HepG2 (cell line): ENCODE results near the gene KCNMA1. TPM values are rescaled to one million over a fixed set of nuclear protein-coding genes. Genes with fewer than 3 reads are reported as not detected.

Source experiments
- ATAC-seq: fragments of 200-7000 bp; cut with Tn5 transposase; 3 replicates; pipeline ENCODE4 v1.9.1; 2020; ENCODE audit warnings: mild to moderate bottlenecking, moderate library complexity
- BruUV-seq: library from RNA; stranded (reverse); fragments of 400-500 nt; replicated peaks from 2 replicates; lab custom pipeline; 2021; lab: Mats Ljungman, UMichigan
- CTCF ChIA-PET: fragments of 300-600 bp; formaldehyde crosslinking; extraction: SDS; loops from one replicate; lab custom pipeline; 2021; ENCODE audit warnings: low total read pairs, inconsistent platforms, low intra/inter-chr PET ratio; lab: Yijun Ruan, JAX
- POLR2A ChIA-PET: fragments of 350-600 bp; sonication (Branson Sonifier 250); formaldehyde crosslinking; loops from one replicate; lab custom pipeline; 2020; ENCODE audit warnings: antibody characterized with exemption, inconsistent platforms; lab: Yijun Ruan, JAX
- DNase-seq: peaks from one replicate; pipeline ENCODE4 v3.0.0-alpha.2; 2015; ENCODE audit warnings: low spot score
- FAIRE-seq: peaks from 3 replicates; lab custom pipeline; 2011; peaks lifted over from hg19 to GRCh38; lab: Jason Lieb, UNC
- H2AFZ ChIP-seq: one replicate; pipeline ENCODE4 v1.6.1; 2011; ENCODE audit warnings: low read length, inconsistent platforms
- H3K27ac ChIP-seq: fragments of 300-600 bp; 3 replicates; pipeline ENCODE4 v1.8.0; 2011; ENCODE audit warnings: mixed run types, mild to moderate bottlenecking, mixed read lengths, low read length, inconsistent platforms; ENCODE audit not compliant: insufficient read depth; ENCODE audit errors: extremely low read length
- H3K27me3 ChIP-seq, 2 experiments: fragments of 200-600 bp in 1 of 2; 2 replicates in 1 of 2; 3 replicates in 1 of 2; pipeline versions ENCODE4 v1.6.0 to v1.8.0; 2011; ENCODE audit warnings: low read length in 2 of 2, mild to moderate bottlenecking in 2 of 2, moderate library complexity in 2 of 2, inconsistent platforms in 1 of 2; ENCODE audit not compliant: insufficient read depth in 2 of 2, control insufficient read depth in 1 of 2
- H3K36me3 ChIP-seq, 2 experiments: fragments of 200-600 bp in 1 of 2; replicated peaks in 1 of 2; 2 replicates in 1 of 2; 3 replicates in 1 of 2; pipeline versions ENCODE4 v1.5.1 to v1.8.0; 2011; ENCODE audit warnings: low read length in 2 of 2, inconsistent platforms in 1 of 2; ENCODE audit not compliant: insufficient read depth in 2 of 2, control insufficient read depth in 1 of 2
- H3K4me1 ChIP-seq: 2 replicates; pipeline ENCODE4 v1.5.1; 2012; ENCODE audit warnings: low read length, inconsistent platforms; ENCODE audit not compliant: insufficient read depth
- H3K4me2 ChIP-seq: 2 replicates; pipeline ENCODE4 v1.6.0; 2011; ENCODE audit warnings: low read depth, low read length, inconsistent platforms
- H3K4me3 ChIP-seq, 3 experiments: fragments of 200-600 bp in 1 of 3; sonication (generic), shearing (Covaris generic) in 1 of 3; replicated peaks in 1 of 3; 2 replicates each; pipeline ENCODE4 v1.5.1; 2011 to 2016; ENCODE audit warnings: low read length in 3 of 3, inconsistent platforms in 2 of 3, low read depth in 2 of 3, mild to moderate bottlenecking in 2 of 3, control low read depth in 1 of 3, mixed read lengths in 1 of 3; ENCODE audit not compliant: insufficient read depth in 1 of 3
- H3K79me2 ChIP-seq: one replicate; pipeline ENCODE4 v1.6.1; 2011; ENCODE audit warnings: low read length, inconsistent platforms; ENCODE audit not compliant: insufficient read depth
- H3K9ac ChIP-seq: 2 replicates; pipeline ENCODE4 v1.6.0; 2011; ENCODE audit warnings: mild to moderate bottlenecking, low read depth, low read length, inconsistent platforms; ENCODE audit not compliant: insufficient read depth
- H3K9me3 ChIP-seq: 2 replicates; pipeline ENCODE4 v1.5.1; 2012; ENCODE audit warnings: mild to moderate bottlenecking, low read length
- H4K20me1 ChIP-seq: 2 replicates; pipeline ENCODE4 v1.6.0; 2011; ENCODE audit warnings: inconsistent platforms, mild to moderate bottlenecking, low read length, moderate library complexity; ENCODE audit not compliant: insufficient read depth
- BCL6 ChIP-seq: IDR thresholded peaks from 2 replicates; pipeline ENCODE4 v1.6.1; 2016; ENCODE audit warnings: missing genetic modification reagents, missing compliant biosample characterization
- GPN1 ChIP-seq: sonication (generic); formaldehyde crosslinking; IDR thresholded peaks from 2 replicates; pipeline ENCODE4 v1.5.1; 2020; ENCODE audit warnings: missing genetic modification reagents, borderline replicate concordance
- KDM4B ChIP-seq: sonication (generic); formaldehyde crosslinking; IDR thresholded peaks from 2 replicates; pipeline ENCODE4 v1.4.0; 2020; ENCODE audit warnings: missing genetic modification reagents
- MED1 ChIP-seq: sonication (generic); formaldehyde crosslinking; IDR thresholded peaks from 2 replicates; pipeline ENCODE4 v1.4.0; 2020; ENCODE audit warnings: missing genetic modification reagents
- RBM22 ChIP-seq: fragments of 200-400 bp; formaldehyde crosslinking; optimal IDR thresholded peaks from 2 replicates; pipeline ENCODE3; 2017; ENCODE audit warnings: mild to moderate bottlenecking, low read length, moderate library complexity
- RCOR2 ChIP-seq: IDR thresholded peaks from 2 replicates; pipeline ENCODE4 v1.6.1; 2016; ENCODE audit warnings: missing biosample characterization, missing genetic modification reagents
- RFX3 ChIP-seq: IDR thresholded peaks from 2 replicates; pipeline ENCODE4 v1.6.1; 2016; ENCODE audit warnings: missing biosample characterization, missing genetic modification reagents
- SMAD1 ChIP-seq: sonication (generic); formaldehyde crosslinking; IDR thresholded peaks from 2 replicates; pipeline ENCODE4 v1.4.0; 2020; ENCODE audit warnings: missing genetic modification reagents, low read depth, mild to moderate bottlenecking, borderline replicate concordance
- THAP11 ChIP-seq: IDR thresholded peaks from 2 replicates; pipeline ENCODE4 v1.6.1; 2016; ENCODE audit warnings: missing biosample characterization, missing genetic modification reagents
- ZBTB20 ChIP-seq: sonication (generic); formaldehyde crosslinking; IDR thresholded peaks from 2 replicates; pipeline ENCODE4 v1.8.1; 2023; ENCODE audit warnings: missing genetic modification reagents, low read depth, mild to moderate bottlenecking, borderline replicate concordance
- ZFP36L1 ChIP-seq: sonication (generic); formaldehyde crosslinking; IDR thresholded peaks from 2 replicates; pipeline ENCODE4 v1.8.0; 2022; ENCODE audit warnings: mild to moderate bottlenecking, missing genetic modification reagents, moderate library complexity
- ZIK1 ChIP-seq: sonication (generic); formaldehyde crosslinking; IDR thresholded peaks from 2 replicates; pipeline ENCODE4 v1.5.0; 2020; ENCODE audit warnings: mild to moderate bottlenecking, low read depth, missing genetic modification reagents, borderline replicate concordance
- ZKSCAN1 ChIP-seq: fragments of 150-350 bp; IDR thresholded peaks from 2 replicates; pipeline ENCODE4 v1.6.1; 2014; ENCODE audit warnings: low read length
- ZMYM4 ChIP-seq: sonication (generic); formaldehyde crosslinking; IDR thresholded peaks from 2 replicates; pipeline ENCODE4 v1.8.1; 2023; ENCODE audit warnings: mild to moderate bottlenecking, missing genetic modification reagents
- ZNF160 ChIP-seq: sonication (generic); formaldehyde crosslinking; IDR thresholded peaks from 2 replicates; pipeline ENCODE4 v1.8.0; 2022; ENCODE audit warnings: mild to moderate bottlenecking, inconsistent platforms, missing genetic modification reagents
- ZNF7 ChIP-seq: IDR thresholded peaks from 2 replicates; pipeline ENCODE4 v1.6.1; 2016; ENCODE audit warnings: missing biosample characterization, missing genetic modification reagents
- ZNF709 ChIP-seq: sonication (generic); formaldehyde crosslinking; IDR thresholded peaks from 2 replicates; pipeline ENCODE4 v1.5.0; 2020; ENCODE audit warnings: mild to moderate bottlenecking, missing genetic modification reagents
- ZNF713 ChIP-seq: sonication (generic); formaldehyde crosslinking; IDR thresholded peaks from 2 replicates; pipeline ENCODE4 v1.4.0; 2020; ENCODE audit warnings: mild to moderate bottlenecking, missing genetic modification reagents
- ZNF850 ChIP-seq: sonication (generic); formaldehyde crosslinking; conservative IDR thresholded peaks from 2 replicates; pipeline ENCODE4 v1.9.0; 2021; ENCODE audit warnings: mild to moderate bottlenecking, missing genetic modification reagents
- WGBS: methylation state at CpG from one replicate; pipeline ENCODE4 v1.1.6; 2017; ENCODE audit warnings: low lambda C conversion rate; 5-methylcytosine and 5-hydroxymethylcytosine counted together
- in situ Hi-C: cut with HindIII; loops from 2 replicates; pipeline ENCODE4 v1.10.0; 2017; ENCODE audit warnings: low pct_unique_long_range_greater_than_20kb; ENCODE audit not compliant: extremely low pct_ligation_motif_present
- intact Hi-C: fragments of 100-400 bp; cut with micrococcal nuclease; formaldehyde crosslinking; loops from one replicate; pipeline ENCODE4 v1.10.0; 2022; ENCODE audit not compliant: unreplicated experiment
- polyA plus RNA-seq, 8 experiments: library from polyadenylated mRNA; depleted of rRNA in 3 of 8; stranded (reverse) in 7 of 8; unstranded in 1 of 8; fragments of >200 nt; fragmentation: Illumina TruSeq in 4 of 8; extraction: Trizol in 4 of 8; gene quantifications; 2 replicates each; pipeline versions ENCODE4 v1.2.1 to v1.2.3, GENCODE V29; 2011 to 2016; ENCODE audit warnings: low read depth in 4 of 8, missing spikeins in 1 of 8, mixed read lengths in 1 of 8; ENCODE audit not compliant: insufficient read depth in 1 of 8
- total RNA-seq, 5 experiments: library from RNA; depleted of rRNA; stranded (reverse); fragments of >200 nt; fragmentation: Illumina TruSeq; extraction: Trizol; gene quantifications; 2 replicates each; pipeline ENCODE4 v1.2.3, GENCODE V29; 2016; ENCODE audit warnings: low read depth in 1 of 5

The KCNMA1 gene
- total and polyA plus RNA-seq, 2 of the 13 experiments (the other 11 are each of a cell fraction or from before 2014, with no cell fraction given) = 0.02 TPM; not detected in 1

DNA sequence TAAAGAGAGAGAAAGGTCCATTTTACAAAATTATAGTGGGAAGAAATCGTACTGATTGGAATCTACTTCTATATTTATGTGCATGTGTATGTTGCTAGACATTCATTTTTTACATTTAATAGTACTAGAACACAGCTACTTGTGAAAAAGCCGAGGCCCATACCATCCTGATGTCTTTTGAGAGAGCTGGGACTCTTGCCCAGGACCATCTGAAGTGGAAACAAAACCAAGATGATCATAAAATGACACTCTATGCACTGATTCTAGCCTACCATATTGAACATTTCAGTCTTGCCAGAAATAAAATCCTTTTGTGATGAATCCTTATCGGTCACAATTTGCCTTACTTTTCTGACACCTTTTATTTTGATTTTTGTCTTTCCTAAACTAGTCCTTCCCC, 640.0 kb downstream of the KCNMA1 start:
- ChIA-PET POLR2A (no interaction called here), CTCF (no interaction called here)
- Histone ChIP-seq H4K20me1 (no peaks in the 10 kb centered on the region), H3K9me3 (no peaks in the 10 kb centered on the region), H3K79me2 (no peaks in the 10 kb centered on the region), H3K4me1 (no peaks in the 10 kb centered on the region), H3K9ac (no peak overlapping the region), H3K4me3 (no peak overlapping the region), H3K27me3 (peaks cover 0 to 49% of the 10 kb centered on the region in 2 experiments; a peak in 3 of 5 replicates), H2AFZ (no peak overlapping the region), H3K36me3 (no peaks in the 10 kb centered on the region), H3K27ac (no peak overlapping the region), H3K4me2 (no peak overlapping the region)
- FAIRE-seq = no peak
- in situ Hi-C loops (no loop called here), intact Hi-C loops (no loop called here)
- ATAC-seq = no peak
- no peak for TF ChIP-seq MED1 (CRISPR knock-in tag)
- no peak for TF ChIP-seq GPN1 (CRISPR knock-in tag)
- no TSS peak for BruUV-seq
- WGBS = under 1% methylated on average over 3 of the region's 3 CpGs
- DNase-seq = no peak

GRCh38 chr10:76995023-76995422, 642.6 kb downstream of the KCNMA1 start:
- no peak overlapping the region for H3K4me2 ChIP-seq
- no peaks in the 10 kb centered on the region for H3K4me1 ChIP-seq
- H3K79me2 ChIP-seq = no peaks in the 10 kb centered on the region
- ChIA-PET POLR2A (no interaction called here), CTCF (no interaction called here)
- peaks cover 1 to 43% of the 10 kb centered on the region in 2 experiments; a peak in 3 of 5 replicates for H3K27me3 ChIP-seq
- 14% methylated on average over 11 of the region's 11 CpGs for WGBS
- no peak overlapping the region for H3K27ac ChIP-seq
- H3K9ac ChIP-seq = no peak overlapping the region
- FAIRE-seq (no peak), ATAC-seq (no peak), DNase-seq (no peak)
- no peaks in the 10 kb centered on the region for H3K9me3 ChIP-seq
- no peak overlapping the region for H2AFZ ChIP-seq
- intact Hi-C loops = no loop called here
- in situ Hi-C loops = no loop called here
- no peaks in the 10 kb centered on the region for H3K36me3 ChIP-seq
- no peaks in the 10 kb centered on the region for H4K20me1 ChIP-seq
- TF ChIP-seq ZBTB20 (CRISPR knock-in tag) (no peak), KDM4B (CRISPR knock-in tag) (no peak), THAP11 (CRISPR knock-in tag) (no peak), ZNF160 (CRISPR knock-in tag) (no peak), ZNF709 (CRISPR knock-in tag) (no peak), ZMYM4 (CRISPR knock-in tag) (no peak), SMAD1 (CRISPR knock-in tag) (no peak), ZNF713 (no peak), ZNF7 (CRISPR knock-in tag) (no peak), BCL6 (no peak), ZIK1 (CRISPR knock-in tag) (no peak), RFX3 (CRISPR knock-in tag) (no peak), ZKSCAN1 (no peak), ZNF850 (CRISPR knock-in tag) (no peak), ZFP36L1 (CRISPR knock-in tag) (no peak), RCOR2 (no peak), RBM22 (no peak)
- no peak overlapping the region for H3K4me3 ChIP-seq
- no TSS peak for BruUV-seq
